ENCODE results near the gene GPANK1. TPM values are rescaled to one million over a fixed set of nuclear protein-coding genes. Genes with fewer than 3 reads are reported as not detected.

The GPANK1 gene
- total RNA-seq, 1 donor from 2014 or later = 20.2 TPM

DNA sequence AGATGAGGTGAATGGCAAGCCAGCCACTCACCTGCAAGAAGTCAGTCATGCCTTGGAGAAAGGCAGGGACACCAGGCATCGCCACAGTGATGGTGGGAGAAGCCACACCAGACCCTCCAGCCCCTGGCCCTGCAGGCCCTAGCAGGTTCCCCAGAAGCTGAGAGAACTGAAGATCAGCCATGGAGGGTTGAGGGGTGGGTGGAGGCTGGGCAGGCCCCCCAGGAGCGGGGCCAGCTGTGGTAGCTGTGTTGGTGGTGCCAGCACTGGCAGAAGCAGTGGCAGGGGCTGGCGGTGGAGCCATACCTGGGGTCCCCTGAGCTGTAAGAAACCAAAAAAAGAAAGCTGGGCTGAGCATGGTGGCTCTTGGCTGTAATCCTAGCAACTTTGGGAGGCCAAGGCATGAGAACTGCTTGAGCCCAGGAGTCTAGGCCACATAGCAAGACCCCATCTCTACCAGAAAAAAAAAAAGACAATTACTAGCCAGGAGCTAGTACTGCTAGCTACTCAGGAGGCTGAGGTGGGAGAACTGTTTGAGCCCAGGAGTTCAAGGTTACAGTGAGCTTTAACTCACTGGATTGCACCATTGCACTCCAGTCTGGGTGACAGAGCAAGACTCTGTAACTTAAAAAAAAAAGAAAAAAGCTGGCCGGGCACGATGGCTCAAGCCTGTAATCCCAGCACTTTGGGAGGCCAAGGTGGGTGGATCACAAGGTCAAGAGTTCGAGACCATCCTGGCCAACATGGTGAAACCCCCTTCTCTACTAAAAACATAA, 21.8 kb downstream of the GPANK1 start:
- no peak for DNase-seq (ENCODE audit: extremely low spot score, unreplicated experiment)
- Mint-ChIP-seq H3K36me3 (peaks cover 26% of the 10 kb centered on the region), H3K4me1 (ENCODE audit: unreplicated experiment) (no peaks in the 10 kb centered on the region), H3K27me3 (no peaks in the 10 kb centered on the region), H3K4me3 (no peak overlapping the region), H3K27ac (no peak overlapping the region), H3K9me3 (no peaks in the 10 kb centered on the region)
- TF ChIP-seq, protein P1, sequence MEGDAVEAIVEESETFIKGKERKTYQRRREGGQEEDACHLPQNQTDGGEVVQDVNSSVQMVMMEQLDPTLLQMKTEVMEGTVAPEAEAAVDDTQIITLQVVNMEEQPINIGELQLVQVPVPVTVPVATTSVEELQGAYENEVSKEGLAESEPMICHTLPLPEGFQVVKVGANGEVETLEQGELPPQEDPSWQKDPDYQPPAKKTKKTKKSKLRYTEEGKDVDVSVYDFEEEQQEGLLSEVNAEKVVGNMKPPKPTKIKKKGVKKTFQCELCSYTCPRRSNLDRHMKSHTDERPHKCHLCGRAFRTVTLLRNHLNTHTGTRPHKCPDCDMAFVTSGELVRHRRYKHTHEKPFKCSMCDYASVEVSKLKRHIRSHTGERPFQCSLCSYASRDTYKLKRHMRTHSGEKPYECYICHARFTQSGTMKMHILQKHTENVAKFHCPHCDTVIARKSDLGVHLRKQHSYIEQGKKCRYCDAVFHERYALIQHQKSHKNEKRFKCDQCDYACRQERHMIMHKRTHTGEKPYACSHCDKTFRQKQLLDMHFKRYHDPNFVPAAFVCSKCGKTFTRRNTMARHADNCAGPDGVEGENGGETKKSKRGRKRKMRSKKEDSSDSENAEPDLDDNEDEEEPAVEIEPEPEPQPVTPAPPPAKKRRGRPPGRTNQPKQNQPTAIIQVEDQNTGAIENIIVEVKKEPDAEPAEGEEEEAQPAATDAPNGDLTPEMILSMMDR (conservative IDR thresholded peaks at IDR 0.05) = no peak

DNA sequence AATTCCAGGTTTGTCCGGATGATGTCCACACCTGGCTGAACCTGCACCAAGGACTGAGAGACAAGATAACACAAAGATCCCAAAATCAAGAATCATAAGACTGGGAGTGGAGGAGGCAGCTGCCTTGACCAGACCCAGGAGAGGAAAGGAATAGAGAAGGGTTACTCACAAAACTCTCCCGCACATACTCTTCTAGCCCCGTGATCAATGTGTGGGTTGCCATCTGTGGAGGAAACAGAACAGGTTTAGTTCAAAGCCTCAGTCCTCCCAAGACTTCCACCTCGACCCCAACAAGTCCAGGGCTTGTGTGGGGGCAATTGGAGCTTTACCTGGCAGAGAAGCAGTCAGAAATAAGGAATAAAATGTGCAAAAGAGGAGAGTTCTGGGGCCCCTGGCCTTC, 23.4 kb downstream of the GPANK1 start:
- DNase-seq (ENCODE audit: extremely low spot score, unreplicated experiment) = no peak
- Mint-ChIP-seq H3K4me3 (no peak overlapping the region), H3K27ac (no peak overlapping the region), H3K36me3 (peaks cover 28% of the 10 kb centered on the region), H3K4me1 (ENCODE audit: unreplicated experiment) (no peaks in the 10 kb centered on the region), H3K27me3 (no peaks in the 10 kb centered on the region), H3K9me3 (no peaks in the 10 kb centered on the region)
- TF ChIP-seq, protein P1 (conservative IDR thresholded peaks at IDR 0.05) = no peak

DNA sequence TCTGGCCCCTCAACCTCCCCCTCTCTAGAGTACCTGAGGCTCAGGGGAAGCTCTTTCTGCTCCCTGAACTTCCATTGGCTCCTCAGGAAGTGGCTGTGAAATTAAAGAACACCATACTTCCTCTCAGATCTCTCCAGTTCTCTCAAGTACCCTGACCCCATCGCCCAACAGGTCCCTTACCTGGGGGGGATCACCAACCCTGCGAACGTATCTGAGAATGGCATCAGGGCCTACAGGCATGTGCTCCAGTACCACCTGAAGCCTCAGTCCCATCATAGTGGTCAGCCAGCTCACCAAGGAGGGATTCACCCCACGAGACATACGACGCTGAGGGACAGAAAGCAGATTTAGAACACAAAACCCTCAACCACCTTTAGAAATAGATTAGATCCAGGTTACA, 24.2 kb downstream of the GPANK1 start:
- TF ChIP-seq, protein P1 (conservative IDR thresholded peaks at IDR 0.05) = no peak
- Mint-ChIP-seq H3K27me3 (no peaks in the 10 kb centered on the region), H3K36me3 (peaks cover 31% of the 10 kb centered on the region), H3K9me3 (no peaks in the 10 kb centered on the region), H3K27ac (no peak overlapping the region), H3K4me1 (ENCODE audit: unreplicated experiment) (no peaks in the 10 kb centered on the region), H3K4me3 (no peak overlapping the region)
- DNase-seq (ENCODE audit: extremely low spot score, unreplicated experiment) = no peak

DNA sequence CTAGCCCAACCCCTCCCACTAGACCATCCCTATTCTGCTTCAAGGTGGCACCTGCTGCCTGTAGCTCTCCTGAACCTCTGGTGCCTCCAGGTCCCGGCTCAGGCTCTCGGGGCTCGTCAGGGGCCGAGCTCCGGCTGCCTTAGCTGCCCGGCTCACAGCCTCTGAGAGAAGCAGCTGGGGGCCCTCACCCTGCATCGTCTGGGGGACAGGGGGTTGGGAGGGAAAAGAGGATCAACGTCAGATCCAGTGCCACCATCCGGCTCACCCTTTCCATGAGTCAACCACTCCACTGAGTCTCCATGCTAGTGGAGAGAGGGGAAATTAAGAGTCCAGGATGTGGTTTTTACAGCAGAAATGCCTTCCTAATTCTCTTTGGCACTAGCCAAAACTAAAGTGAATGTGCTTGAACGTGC, 25.3 kb downstream of the GPANK1 start:
- H3K27ac Mint-ChIP-seq = no peak overlapping the region
- H3K36me3 Mint-ChIP-seq = peaks cover 25% of the 10 kb centered on the region
- H3K4me3 Mint-ChIP-seq = no peak overlapping the region
- no peaks in the 10 kb centered on the region for H3K27me3 Mint-ChIP-seq
- TF ChIP-seq, protein P1 (conservative IDR thresholded peaks at IDR 0.05) = no peak
- no peaks in the 10 kb centered on the region for H3K4me1 Mint-ChIP-seq (ENCODE audit: unreplicated experiment)
- H3K9me3 Mint-ChIP-seq = no peaks in the 10 kb centered on the region
- no peak for DNase-seq (ENCODE audit: extremely low spot score, unreplicated experiment)

DNA sequence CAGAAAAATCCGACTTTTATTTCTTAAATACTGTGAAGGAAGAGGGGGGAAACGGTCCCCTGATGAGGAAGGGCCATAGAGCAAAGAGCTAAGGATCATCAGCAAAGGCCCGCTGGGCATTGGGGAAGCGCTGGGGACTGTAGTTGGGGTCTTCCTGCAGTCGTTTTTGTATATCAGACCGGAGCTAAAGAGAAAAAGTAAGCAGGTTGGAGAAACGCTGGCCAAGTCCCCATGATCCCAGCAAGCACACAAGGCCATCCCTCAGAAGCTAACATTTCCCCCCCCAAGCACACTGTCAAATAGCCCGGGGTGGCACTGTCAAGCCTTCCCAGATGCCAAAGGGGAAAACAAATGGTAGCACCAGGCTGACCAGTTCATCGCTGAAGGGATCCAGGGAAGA, 25.8 kb downstream of the GPANK1 start:
- H3K36me3 Mint-ChIP-seq = peaks cover 27% of the 10 kb centered on the region
- no peaks in the 10 kb centered on the region for H3K27me3 Mint-ChIP-seq
- no peak overlapping the region for H3K4me3 Mint-ChIP-seq
- no peak for DNase-seq (ENCODE audit: extremely low spot score, unreplicated experiment)
- no peak overlapping the region for H3K27ac Mint-ChIP-seq
- TF ChIP-seq, protein P1 (conservative IDR thresholded peaks at IDR 0.05) = no peak
- no peaks in the 10 kb centered on the region for H3K9me3 Mint-ChIP-seq
- no peaks in the 10 kb centered on the region for H3K4me1 Mint-ChIP-seq (ENCODE audit: unreplicated experiment)
